IPS DF 6.9 (cell line): ENCODE data around the gene TRIM71.

Experiments
- DNase-seq: peaks from one replicate; pipeline ENCODE4 v3.0.0-alpha.2; 2013; ENCODE audit warnings: low read depth, low spot score
- H3K27ac ChIP-seq: one replicate; pipeline ENCODE4 v1.5.1; 2013; ENCODE audit warnings: low read length, control low read depth
- H3K27me3 ChIP-seq: 2 replicates; pipeline ENCODE4 v1.6.1; 2013; ENCODE audit warnings: mild to moderate bottlenecking, low read length; ENCODE audit not compliant: control insufficient read depth, insufficient read depth
- H3K36me3 ChIP-seq: 2 replicates; pipeline ENCODE4 v1.6.1; 2013; ENCODE audit warnings: low read length; ENCODE audit not compliant: control insufficient read depth, insufficient read depth
- H3K4me1 ChIP-seq: 2 replicates; pipeline ENCODE4 v1.6.1; 2013; ENCODE audit warnings: low read length; ENCODE audit not compliant: control insufficient read depth, insufficient read depth
- H3K4me3 ChIP-seq: 2 replicates; pipeline ENCODE4 v1.5.1; 2013; ENCODE audit warnings: mild to moderate bottlenecking, low read length
- H3K9me3 ChIP-seq: 2 replicates; pipeline ENCODE4 v1.6.1; 2013; ENCODE audit warnings: low read length, inconsistent platforms; ENCODE audit not compliant: control insufficient read depth, insufficient read depth
- WGBS: extraction: QIAGEN DNeasy Blood & Tissue Kit; methylation state at CpG from one replicate; pipeline ENCODE4 v1.1.7; 2013; ENCODE audit warnings: mixed read lengths, missing lambda C conversion rate; ENCODE audit not compliant: insufficient read length, insufficient coverage; 5-methylcytosine and 5-hydroxymethylcytosine counted together

The TRIM71 gene

GRCh38 chr3:32888739-32889138 is 70.9 kb downstream of the TRIM71 start:
- no peak for DNase-seq

DNA sequence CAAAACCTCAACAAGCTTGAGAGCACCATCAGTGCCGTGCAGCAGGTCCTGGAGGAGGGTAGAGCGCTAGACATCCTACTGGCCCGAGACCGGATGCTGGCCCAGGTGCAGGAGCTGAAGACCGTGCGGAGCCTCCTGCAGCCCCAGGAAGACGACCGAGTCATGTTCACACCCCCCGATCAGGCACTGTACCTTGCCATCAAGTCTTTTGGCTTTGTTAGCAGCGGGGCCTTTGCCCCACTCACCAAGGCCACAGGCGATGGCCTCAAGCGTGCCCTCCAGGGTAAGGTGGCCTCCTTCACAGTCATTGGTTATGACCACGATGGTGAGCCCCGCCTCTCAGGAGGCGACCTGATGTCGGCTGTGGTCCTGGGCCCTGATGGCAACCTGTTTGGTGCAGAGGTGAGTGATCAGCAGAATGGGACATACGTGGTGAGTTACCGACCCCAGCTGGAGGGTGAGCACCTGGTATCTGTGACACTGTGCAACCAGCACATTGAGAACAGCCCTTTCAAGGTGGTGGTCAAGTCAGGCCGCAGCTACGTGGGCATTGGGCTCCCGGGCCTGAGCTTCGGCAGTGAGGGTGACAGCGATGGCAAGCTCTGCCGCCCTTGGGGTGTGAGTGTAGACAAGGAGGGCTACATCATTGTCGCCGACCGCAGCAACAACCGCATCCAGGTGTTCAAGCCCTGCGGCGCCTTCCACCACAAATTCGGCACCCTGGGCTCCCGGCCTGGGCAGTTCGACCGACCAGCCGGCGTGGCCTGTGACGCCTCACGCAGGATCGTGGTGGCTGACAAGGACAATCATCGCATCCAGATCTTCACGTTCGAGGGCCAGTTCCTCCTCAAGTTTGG is 72.9 kb downstream of the TRIM71 start:
- H3K9me3 ChIP-seq = no peaks in the 10 kb centered on the region
- WGBS = no CpG with 5 or more reads among the region's 42 CpGs
- peaks cover 47% of the 10 kb centered on the region for H3K36me3 ChIP-seq
- H3K4me1 ChIP-seq = peaks cover 5% of the 10 kb centered on the region
- no peaks in the 10 kb centered on the region for H3K27me3 ChIP-seq
- H3K27ac ChIP-seq = no peak overlapping the region
- DNase-seq = no peak
- H3K4me3 ChIP-seq = no peak overlapping the region

More at GRCh38 chr3:32888739-32889138, 70.9 kb downstream of the TRIM71 start:
- WGBS = 100% methylated on average over 1 of the region's 1 CpG
- no peak overlapping the region for H3K4me3 ChIP-seq
- H3K9me3 ChIP-seq = no peaks in the 10 kb centered on the region
- peaks cover 48% of the 10 kb centered on the region for H3K36me3 ChIP-seq
- peaks cover 5% of the 10 kb centered on the region for H3K4me1 ChIP-seq
- H3K27me3 ChIP-seq = no peaks in the 10 kb centered on the region
- no peak overlapping the region for H3K27ac ChIP-seq

DNA sequence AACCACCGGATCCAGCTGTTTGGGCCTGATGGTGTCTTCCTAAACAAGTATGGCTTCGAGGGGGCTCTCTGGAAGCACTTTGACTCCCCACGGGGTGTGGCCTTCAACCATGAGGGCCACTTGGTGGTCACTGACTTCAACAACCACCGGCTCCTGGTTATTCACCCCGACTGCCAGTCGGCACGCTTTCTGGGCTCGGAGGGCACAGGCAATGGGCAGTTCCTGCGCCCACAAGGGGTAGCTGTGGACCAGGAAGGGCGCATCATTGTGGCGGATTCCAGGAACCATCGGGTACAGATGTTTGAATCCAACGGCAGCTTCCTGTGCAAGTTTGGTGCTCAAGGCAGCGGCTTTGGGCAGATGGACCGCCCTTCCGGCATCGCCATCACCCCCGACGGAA is 73.6 kb downstream of the TRIM71 start:
- no peaks in the 10 kb centered on the region for H3K9me3 ChIP-seq
- H3K4me1 ChIP-seq = peaks cover 5% of the 10 kb centered on the region
- peaks cover 40% of the 10 kb centered on the region for H3K36me3 ChIP-seq
- H3K4me3 ChIP-seq = no peak overlapping the region
- no peak overlapping the region for H3K27ac ChIP-seq
- DNase-seq = no peak
- no CpG with 5 or more reads among the region's 19 CpGs for WGBS
- no peaks in the 10 kb centered on the region for H3K27me3 ChIP-seq

- DNase-seq = no peak
- Histone ChIP-seq H3K4me1 (peaks cover 5% of the 10 kb centered on the region), H3K27ac (no peak overlapping the region), H3K9me3 (no peaks in the 10 kb centered on the region), H3K27me3 (no peaks in the 10 kb centered on the region), H3K4me3 (no peak overlapping the region), H3K36me3 (peaks cover 39% of the 10 kb centered on the region)
- no CpG with 5 or more reads among the region's 8 CpGs for WGBS
Observed at GRCh38 chr3:32892625-32893598, 75.1 kb downstream of the TRIM71 start.

DNA sequence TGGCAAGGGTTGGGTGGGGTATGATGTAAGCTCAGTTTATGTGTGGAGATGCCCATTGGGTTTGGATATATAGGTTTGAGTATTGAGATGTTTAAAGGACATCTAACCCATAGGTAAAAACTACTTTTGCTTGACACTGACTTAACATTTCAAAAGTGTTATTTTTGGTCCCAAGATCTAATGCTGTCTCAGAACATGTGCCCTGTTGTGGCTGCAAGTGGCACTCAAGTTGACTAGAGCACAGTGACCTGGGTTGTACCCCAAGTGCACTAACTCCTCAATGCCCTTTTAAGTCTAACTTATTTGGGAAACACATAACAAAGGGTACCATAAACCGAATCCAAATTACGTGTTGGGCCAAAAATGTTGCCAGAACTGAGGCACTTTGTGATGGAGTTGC is 77.2 kb downstream of the TRIM71 start:
- H3K9me3 ChIP-seq = no peaks in the 10 kb centered on the region
- H3K27me3 ChIP-seq = no peaks in the 10 kb centered on the region
- H3K4me1 ChIP-seq = peaks cover 6% of the 10 kb centered on the region
- H3K36me3 ChIP-seq = peaks cover 34% of the 10 kb centered on the region
- H3K4me3 ChIP-seq = no peak overlapping the region
- no CpG with 5 or more reads among the region's 2 CpGs for WGBS
- no peak overlapping the region for H3K27ac ChIP-seq
- DNase-seq = no peak

DNA sequence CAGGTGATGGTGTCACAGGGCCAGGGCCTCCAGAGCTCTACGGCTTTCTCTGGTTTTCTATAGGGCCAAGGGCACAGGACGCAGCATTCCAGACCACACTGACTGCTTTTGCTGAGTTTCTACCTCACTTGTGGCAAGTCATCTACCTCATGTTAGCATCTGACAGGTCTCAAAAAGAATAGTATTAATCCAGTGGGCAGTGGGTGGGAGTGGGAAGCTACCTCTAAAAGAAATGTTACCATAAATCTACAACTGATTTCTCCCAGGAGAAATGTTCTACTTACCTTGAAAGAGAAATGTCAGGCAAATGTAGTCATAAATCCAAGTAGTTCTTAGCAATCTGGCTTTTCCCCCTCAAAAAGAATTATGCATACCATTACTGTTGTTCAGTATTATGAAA is 77.9 kb downstream of the TRIM71 start:
- no peaks in the 10 kb centered on the region for H3K9me3 ChIP-seq
- peaks cover 3% of the 10 kb centered on the region; the same call in 1 of the 2 replicates for H3K4me1 ChIP-seq
- no peaks in the 10 kb centered on the region for H3K27me3 ChIP-seq
- no peak overlapping the region for H3K4me3 ChIP-seq
- WGBS = no CpG with 5 or more reads among the region's 2 CpGs
- H3K27ac ChIP-seq = no peak overlapping the region
- peaks cover 26% of the 10 kb centered on the region for H3K36me3 ChIP-seq
- no peak for DNase-seq

DNA sequence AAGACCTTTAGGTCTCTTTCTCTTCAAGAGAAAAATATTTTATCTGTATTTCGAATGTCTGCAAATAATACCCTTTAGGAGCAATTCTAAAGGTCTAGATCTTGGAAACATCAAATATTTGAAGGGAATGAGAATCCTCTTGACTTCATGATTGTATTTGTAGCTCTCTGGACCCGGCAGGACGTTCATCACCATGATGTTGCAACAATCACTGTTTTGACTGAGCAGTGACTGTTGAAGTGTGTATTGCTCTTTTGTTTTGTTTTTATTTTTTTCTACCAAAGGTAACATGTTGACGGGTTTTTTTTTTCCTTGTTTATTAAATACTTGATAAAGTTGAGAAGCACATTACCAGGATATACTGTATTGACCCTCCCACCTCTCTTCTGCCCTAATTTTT is 78.3 kb downstream of the TRIM71 start:
- Histone ChIP-seq H3K4me1 (peaks cover 1% of the 10 kb centered on the region; the same call in 1 of the 2 replicates), H3K36me3 (peaks cover 22% of the 10 kb centered on the region), H3K27me3 (no peaks in the 10 kb centered on the region), H3K9me3 (no peaks in the 10 kb centered on the region), H3K27ac (no peak overlapping the region), H3K4me3 (no peak overlapping the region)
- no CpG with 5 or more reads among the region's 4 CpGs for WGBS
- DNase-seq = no peak

DNA sequence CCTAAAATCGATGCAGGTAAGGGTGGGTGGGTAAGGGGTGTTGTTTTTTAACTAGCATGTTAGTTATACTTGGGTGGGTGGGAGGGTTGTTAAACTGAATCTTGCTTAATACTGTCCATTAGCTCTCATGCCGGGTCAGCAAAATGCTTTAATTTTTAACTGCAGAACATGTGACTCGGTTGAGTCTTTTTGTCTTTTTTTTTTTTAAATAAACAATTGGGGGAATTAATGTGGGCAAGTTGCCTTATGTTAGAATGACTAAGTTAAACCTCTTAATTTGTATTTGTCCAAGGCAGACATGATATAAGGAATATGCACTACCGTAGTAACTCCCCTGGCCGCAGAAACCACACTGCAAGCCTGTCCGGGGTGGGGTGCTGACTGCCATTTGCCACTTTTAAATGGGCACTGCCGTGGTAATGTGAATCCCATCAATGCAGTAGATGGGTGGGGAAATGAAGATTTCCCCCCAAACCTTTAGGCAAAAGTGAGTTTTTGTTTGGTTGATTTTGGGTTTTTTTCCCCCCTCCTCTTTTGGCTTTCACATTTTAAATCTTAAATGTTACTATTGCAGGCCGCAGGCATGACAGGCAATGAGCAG is 79.3 kb downstream of the TRIM71 start:
- H3K27ac ChIP-seq = no peak overlapping the region
- DNase-seq = no peak
- no peaks in the 10 kb centered on the region for H3K9me3 ChIP-seq
- WGBS = no CpG with 5 or more reads among the region's 8 CpGs
- H3K27me3 ChIP-seq = no peaks in the 10 kb centered on the region
- H3K36me3 ChIP-seq = peaks cover 14% of the 10 kb centered on the region; the same call in 1 of the 2 replicates
- H3K4me3 ChIP-seq = no peak overlapping the region
- H3K4me1 ChIP-seq = peaks cover 1% of the 10 kb centered on the region; the same call in 1 of the 2 replicates

GRCh38 chr3:32897981-32898623 is 80.3 kb downstream of the TRIM71 start:
- Histone ChIP-seq H3K27me3 (no peaks in the 10 kb centered on the region), H3K27ac (no peak overlapping the region), H3K4me3 (no peak overlapping the region), H3K36me3 (peaks cover 14% of the 10 kb centered on the region; the same call in 1 of the 2 replicates), H3K4me1 (peaks cover 1% of the 10 kb centered on the region; the same call in 1 of the 2 replicates), H3K9me3 (no peaks in the 10 kb centered on the region)
- no peak for DNase-seq
- WGBS = no CpG with 5 or more reads among the region's 5 CpGs
